ENCODE results near the gene SYT12. TPM values are rescaled to one million over a fixed set of nuclear protein-coding genes. Genes with fewer than 3 reads are reported as not detected.
"Not testable (repeated sequence)": the region's sequence is repeated elsewhere in the genome, so short reads cannot be mapped to it uniquely, and the experiment has no call there.

Gene SYT12
- total RNA-seq, 1 experiment from 2014 or later, result 4.6 TPM

DNA sequence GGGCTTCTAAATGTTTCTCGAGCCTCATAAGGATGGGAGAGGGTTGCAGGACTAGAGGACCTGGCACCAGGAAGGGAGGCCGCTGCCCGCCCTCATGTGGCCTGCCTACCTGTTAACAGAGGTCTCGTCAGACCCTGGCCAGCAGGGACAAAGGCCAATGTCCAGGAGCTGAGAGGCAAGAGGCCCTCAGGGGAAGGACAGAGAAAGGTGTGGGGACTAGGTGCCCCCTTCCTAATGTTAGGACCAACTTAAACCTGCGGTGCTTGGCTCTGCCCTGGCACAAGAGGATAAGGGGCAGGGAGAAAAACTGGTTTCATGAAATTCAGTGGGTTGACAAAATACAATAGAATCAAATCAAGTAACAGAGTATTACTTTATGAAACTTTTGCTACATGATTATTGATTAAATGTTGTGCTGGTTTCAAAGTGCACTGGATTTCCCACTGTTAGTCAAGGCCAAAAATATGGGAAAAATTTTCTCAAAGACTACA is 20.0 kb upstream of the SYT12 start:
- peaks cover 38% of the 10 kb centered on the region for H3K4me1 Mint-ChIP-seq
- TF ChIP-seq MXD4 (CRISPR knock-in tag; IDR thresholded peaks at IDR 0.05; ENCODE audit: borderline replicate concordance) (no peak), NFE2L1 (CRISPR knock-in tag; IDR thresholded peaks at IDR 0.05) (no peak), ETV6 (CRISPR knock-in tag; IDR thresholded peaks at IDR 0.05) (no peak), AFF4 (CRISPR knock-in tag; IDR thresholded peaks at IDR 0.05; ENCODE audit: borderline replicate concordance) (no peak), STAT6 (CRISPR knock-in tag; conservative IDR thresholded peaks at IDR 0.05; ENCODE audit: low read depth) (no peak), SMAD4 (CRISPR knock-in tag; IDR thresholded peaks at IDR 0.05) (no peak), ELF4 (CRISPR knock-in tag; IDR thresholded peaks at IDR 0.05; ENCODE audit: low read depth) (no peak), TP53 (CRISPR knock-in tag; IDR thresholded peaks at IDR 0.05) (no peak), E2F4 (CRISPR knock-in tag; IDR thresholded peaks at IDR 0.05; ENCODE audit: borderline replicate concordance, low read depth) (no peak)
- TF ChIP-seq, protein P1, sequence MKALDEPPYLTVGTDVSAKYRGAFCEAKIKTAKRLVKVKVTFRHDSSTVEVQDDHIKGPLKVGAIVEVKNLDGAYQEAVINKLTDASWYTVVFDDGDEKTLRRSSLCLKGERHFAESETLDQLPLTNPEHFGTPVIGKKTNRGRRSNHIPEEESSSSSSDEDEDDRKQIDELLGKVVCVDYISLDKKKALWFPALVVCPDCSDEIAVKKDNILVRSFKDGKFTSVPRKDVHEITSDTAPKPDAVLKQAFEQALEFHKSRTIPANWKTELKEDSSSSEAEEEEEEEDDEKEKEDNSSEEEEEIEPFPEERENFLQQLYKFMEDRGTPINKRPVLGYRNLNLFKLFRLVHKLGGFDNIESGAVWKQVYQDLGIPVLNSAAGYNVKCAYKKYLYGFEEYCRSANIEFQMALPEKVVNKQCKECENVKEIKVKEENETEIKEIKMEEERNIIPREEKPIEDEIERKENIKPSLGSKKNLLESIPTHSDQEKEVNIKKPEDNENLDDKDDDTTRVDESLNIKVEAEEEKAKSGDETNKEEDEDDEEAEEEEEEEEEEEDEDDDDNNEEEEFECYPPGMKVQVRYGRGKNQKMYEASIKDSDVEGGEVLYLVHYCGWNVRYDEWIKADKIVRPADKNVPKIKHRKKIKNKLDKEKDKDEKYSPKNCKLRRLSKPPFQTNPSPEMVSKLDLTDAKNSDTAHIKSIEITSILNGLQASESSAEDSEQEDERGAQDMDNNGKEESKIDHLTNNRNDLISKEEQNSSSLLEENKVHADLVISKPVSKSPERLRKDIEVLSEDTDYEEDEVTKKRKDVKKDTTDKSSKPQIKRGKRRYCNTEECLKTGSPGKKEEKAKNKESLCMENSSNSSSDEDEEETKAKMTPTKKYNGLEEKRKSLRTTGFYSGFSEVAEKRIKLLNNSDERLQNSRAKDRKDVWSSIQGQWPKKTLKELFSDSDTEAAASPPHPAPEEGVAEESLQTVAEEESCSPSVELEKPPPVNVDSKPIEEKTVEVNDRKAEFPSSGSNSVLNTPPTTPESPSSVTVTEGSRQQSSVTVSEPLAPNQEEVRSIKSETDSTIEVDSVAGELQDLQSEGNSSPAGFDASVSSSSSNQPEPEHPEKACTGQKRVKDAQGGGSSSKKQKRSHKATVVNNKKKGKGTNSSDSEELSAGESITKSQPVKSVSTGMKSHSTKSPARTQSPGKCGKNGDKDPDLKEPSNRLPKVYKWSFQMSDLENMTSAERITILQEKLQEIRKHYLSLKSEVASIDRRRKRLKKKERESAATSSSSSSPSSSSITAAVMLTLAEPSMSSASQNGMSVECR (CRISPR knock-in tag; IDR thresholded peaks at IDR 0.05; ENCODE audit: borderline replicate concordance), result no peak
- TF ChIP-seq, protein P2, sequence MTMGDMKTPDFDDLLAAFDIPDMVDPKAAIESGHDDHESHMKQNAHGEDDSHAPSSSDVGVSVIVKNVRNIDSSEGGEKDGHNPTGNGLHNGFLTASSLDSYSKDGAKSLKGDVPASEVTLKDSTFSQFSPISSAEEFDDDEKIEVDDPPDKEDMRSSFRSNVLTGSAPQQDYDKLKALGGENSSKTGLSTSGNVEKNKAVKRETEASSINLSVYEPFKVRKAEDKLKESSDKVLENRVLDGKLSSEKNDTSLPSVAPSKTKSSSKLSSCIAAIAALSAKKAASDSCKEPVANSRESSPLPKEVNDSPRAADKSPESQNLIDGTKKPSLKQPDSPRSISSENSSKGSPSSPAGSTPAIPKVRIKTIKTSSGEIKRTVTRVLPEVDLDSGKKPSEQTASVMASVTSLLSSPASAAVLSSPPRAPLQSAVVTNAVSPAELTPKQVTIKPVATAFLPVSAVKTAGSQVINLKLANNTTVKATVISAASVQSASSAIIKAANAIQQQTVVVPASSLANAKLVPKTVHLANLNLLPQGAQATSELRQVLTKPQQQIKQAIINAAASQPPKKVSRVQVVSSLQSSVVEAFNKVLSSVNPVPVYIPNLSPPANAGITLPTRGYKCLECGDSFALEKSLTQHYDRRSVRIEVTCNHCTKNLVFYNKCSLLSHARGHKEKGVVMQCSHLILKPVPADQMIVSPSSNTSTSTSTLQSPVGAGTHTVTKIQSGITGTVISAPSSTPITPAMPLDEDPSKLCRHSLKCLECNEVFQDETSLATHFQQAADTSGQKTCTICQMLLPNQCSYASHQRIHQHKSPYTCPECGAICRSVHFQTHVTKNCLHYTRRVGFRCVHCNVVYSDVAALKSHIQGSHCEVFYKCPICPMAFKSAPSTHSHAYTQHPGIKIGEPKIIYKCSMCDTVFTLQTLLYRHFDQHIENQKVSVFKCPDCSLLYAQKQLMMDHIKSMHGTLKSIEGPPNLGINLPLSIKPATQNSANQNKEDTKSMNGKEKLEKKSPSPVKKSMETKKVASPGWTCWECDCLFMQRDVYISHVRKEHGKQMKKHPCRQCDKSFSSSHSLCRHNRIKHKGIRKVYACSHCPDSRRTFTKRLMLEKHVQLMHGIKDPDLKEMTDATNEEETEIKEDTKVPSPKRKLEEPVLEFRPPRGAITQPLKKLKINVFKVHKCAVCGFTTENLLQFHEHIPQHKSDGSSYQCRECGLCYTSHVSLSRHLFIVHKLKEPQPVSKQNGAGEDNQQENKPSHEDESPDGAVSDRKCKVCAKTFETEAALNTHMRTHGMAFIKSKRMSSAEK (CRISPR knock-in tag; IDR thresholded peaks at IDR 0.05; ENCODE audit: borderline replicate concordance), result no peak
- TF ChIP-seq, protein P3, sequence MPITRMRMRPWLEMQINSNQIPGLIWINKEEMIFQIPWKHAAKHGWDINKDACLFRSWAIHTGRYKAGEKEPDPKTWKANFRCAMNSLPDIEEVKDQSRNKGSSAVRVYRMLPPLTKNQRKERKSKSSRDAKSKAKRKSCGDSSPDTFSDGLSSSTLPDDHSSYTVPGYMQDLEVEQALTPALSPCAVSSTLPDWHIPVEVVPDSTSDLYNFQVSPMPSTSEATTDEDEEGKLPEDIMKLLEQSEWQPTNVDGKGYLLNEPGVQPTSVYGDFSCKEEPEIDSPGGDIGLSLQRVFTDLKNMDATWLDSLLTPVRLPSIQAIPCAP (CRISPR knock-in tag; IDR thresholded peaks at IDR 0.05), result no peak
- peak overlapping the region; percentile 92 for H3K27ac Mint-ChIP-seq
- H3K27me3 Mint-ChIP-seq (ENCODE audit: low read depth), result no peaks in the 10 kb centered on the region
- H3K4me3 Mint-ChIP-seq, result no peak overlapping the region
- peak; percentile 20 for DNase-seq (ENCODE audit: low spot score)
- POLR2A ChIA-PET, result no interaction called here
- ATAC-seq, result peak; percentile 28
- peaks cover 5% of the 10 kb centered on the region; the same call in 1 of the 2 replicates for H3K9me3 Mint-ChIP-seq
- H3K36me3 Mint-ChIP-seq, result no peaks in the 10 kb centered on the region
- CTCF ChIA-PET, result interaction anchor here (1.1 to 2.9 kb wide), 5 partner anchors 14 to 122 kb away, joined by 3 to 26 read pairs (median 3); partner anchors contain the start of gene SYT12

- CTCF ChIA-PET, result interaction anchor here (1.5 to 2.5 kb wide), 2 partner anchors 15 to 16 kb away, joined by 8 to 22 read pairs; no protein-coding TSS in a partner anchor
- H3K27ac Mint-ChIP-seq; ATAC-seq; H3K4me3 Mint-ChIP-seq; H3K27me3 Mint-ChIP-seq (ENCODE audit: low read depth); H3K36me3 Mint-ChIP-seq; H3K9me3 Mint-ChIP-seq; DNase-seq (ENCODE audit: low spot score); POLR2A ChIA-PET: not testable (repeated sequence)
- peaks cover 40% of the 10 kb centered on the region for H3K4me1 Mint-ChIP-seq
Measured at GRCh38 chr11:67005200-67005599, 17.7 kb upstream of the SYT12 start.

All from WTC11 (cell line).